OCI-LY1 (cell line): ENCODE measurements around the gene ZNF281.
"Not testable (repeated sequence)": the region's sequence is repeated elsewhere in the genome, so short reads cannot be mapped to it uniquely, and the experiment has no call there.

ENCODE experiments used
- H2AFZ ChIP-seq: fragments of 200-600 bp; sonication (generic), shearing (Covaris generic); 2 replicates; pipeline ENCODE4 v1.6.0; 2014; ENCODE audit warnings: antibody characterized with exemption, mild to moderate bottlenecking, low read length
- H3F3A ChIP-seq: fragments of 200-600 bp; sonication (generic), shearing (Covaris generic); 2 replicates; pipeline ENCODE4 v1.6.0; 2014; ENCODE audit warnings: mild to moderate bottlenecking, antibody characterized with exemption, low read length, moderate library complexity; ENCODE audit not compliant: insufficient read depth
- H3K27ac ChIP-seq: fragments of 200-600 bp; sonication (generic); 2 replicates; pipeline ENCODE4 v1.5.1; 2014; ENCODE audit warnings: low read length, mixed run types, mild to moderate bottlenecking, low read depth; ENCODE audit not compliant: poor library complexity, severe bottlenecking
- H3K27me3 ChIP-seq: fragments of 200-600 bp; sonication (generic); 2 replicates; pipeline ENCODE4 v1.6.0; 2014; ENCODE audit warnings: antibody characterized with exemption, mild to moderate bottlenecking, low read length, moderate library complexity; ENCODE audit not compliant: insufficient read depth
- H3K36me3 ChIP-seq: fragments of 200-600 bp; sonication (generic); 2 replicates; pipeline ENCODE4 v1.6.1; 2014; ENCODE audit warnings: mild to moderate bottlenecking, antibody characterized with exemption, low read length, moderate library complexity, mixed read lengths; ENCODE audit not compliant: insufficient read depth
- H3K4me1 ChIP-seq: fragments of 200-600 bp; sonication (generic); 2 replicates; pipeline ENCODE4 v1.5.1; 2014; ENCODE audit warnings: mild to moderate bottlenecking, low read length, moderate library complexity; ENCODE audit not compliant: insufficient read depth, severe bottlenecking
- H3K4me2 ChIP-seq: fragments of 200-600 bp; sonication (generic), shearing (Covaris generic); 2 replicates; pipeline ENCODE4 v1.6.1; 2014; ENCODE audit warnings: low read length
- H3K4me3 ChIP-seq: fragments of 200-600 bp; sonication (generic); 2 replicates; pipeline ENCODE4 v1.5.1; 2014; ENCODE audit warnings: low read length, low read depth, mild to moderate bottlenecking, mixed read lengths; ENCODE audit not compliant: poor library complexity, severe bottlenecking
- H3K79me2 ChIP-seq: fragments of 200-600 bp; shearing (Covaris generic); 2 replicates; pipeline ENCODE4 v1.6.1; 2016; ENCODE audit warnings: mixed run types, low read length, mixed read lengths; ENCODE audit not compliant: insufficient read depth
- H3K9ac ChIP-seq: fragments of 200-600 bp; sonication (generic), shearing (Covaris generic); 2 replicates; pipeline ENCODE4 v1.6.1; 2014; ENCODE audit warnings: mild to moderate bottlenecking, low read length, mixed read lengths
- H3K9me2 ChIP-seq: fragments of 200-600 bp; sonication (generic), shearing (Covaris generic); 2 replicates; pipeline ENCODE4 v1.6.1; 2014; ENCODE audit warnings: low read depth, mild to moderate bottlenecking, low read length, mixed read lengths
- H3K9me3 ChIP-seq: fragments of 200-600 bp; shearing (Covaris generic); 2 replicates; pipeline ENCODE4 v1.6.1; 2014; ENCODE audit warnings: low read length, mixed read lengths
- H4K20me1 ChIP-seq: fragments of 200-600 bp; sonication (generic), shearing (Covaris generic); 2 replicates; pipeline ENCODE4 v1.6.0; 2016; ENCODE audit warnings: mild to moderate bottlenecking, low read length; ENCODE audit not compliant: insufficient read depth
- CTCF ChIP-seq: fragments of 200-600 bp; sonication (generic), shearing (Covaris generic); IDR thresholded peaks from 2 replicates; pipeline ENCODE4 v1.5.1; 2017; ENCODE audit warnings: mild to moderate bottlenecking, antibody characterized with exemption, low read length, moderate library complexity, mixed read lengths
- EZH2 ChIP-seq: fragments of 200-600 bp; sonication (generic), shearing (Covaris generic); IDR thresholded peaks from 2 replicates; pipeline ENCODE4 v1.8.0; 2017; ENCODE audit warnings: borderline replicate concordance, mixed run types, mild to moderate bottlenecking, antibody characterized with exemption, low read length, moderate library complexity, mixed read lengths

ZNF281 gene

GRCh38 chr1:200414657-200415056 lies 4.8 kb upstream of the ZNF281 start:
- Histone ChIP-seq H3K27me3 (0 out of 2 replicates have a peak, but pooled peaks cover 4% of the 10 kb centered on the region), H3K36me3 (no peaks in the 10 kb centered on the region), H3K9me3 (no peaks in the 10 kb centered on the region), H3K4me3 (no peak overlapping the region), H3K79me2 (no peaks in the 10 kb centered on the region), H3K4me2 (no peak overlapping the region), H4K20me1 (no peaks in the 10 kb centered on the region), H3K9ac (no peak overlapping the region), H3K27ac (no peak overlapping the region), H3K4me1 (peaks cover 8% of the 10 kb centered on the region), H3K9me2 (no peaks in the 10 kb centered on the region), H2AFZ (no peak overlapping the region), H3F3A (no peaks in the 10 kb centered on the region)
- no peak for TF ChIP-seq CTCF

- H3K4me1 ChIP-seq = peaks cover 13% of the 10 kb centered on the region
- not testable (repeated sequence) for H3K9me3 ChIP-seq, H3F3A ChIP-seq, H3K36me3 ChIP-seq, H3K4me2 ChIP-seq, H3K27me3 ChIP-seq, H3K9ac ChIP-seq, H2AFZ ChIP-seq, H4K20me1 ChIP-seq, H3K27ac ChIP-seq, H3K79me2 ChIP-seq, H3K4me3 ChIP-seq, H3K9me2 ChIP-seq
These were observed 3.9 kb upstream of the ZNF281 start for GRCh38 chr1:200413766-200414165.

- Histone ChIP-seq H2AFZ (no peak overlapping the region), H4K20me1 (no peaks in the 10 kb centered on the region), H3K4me1 (peaks cover 33% of the 10 kb centered on the region), H3K79me2 (peaks cover 20% of the 10 kb centered on the region), H3K9me3 (no peaks in the 10 kb centered on the region), H3K9ac (no peak overlapping the region), H3K36me3 (peaks cover 24% of the 10 kb centered on the region), H3F3A (no peaks in the 10 kb centered on the region), H3K4me2 (no peak overlapping the region), H3K4me3 (no peak overlapping the region), H3K9me2 (no peaks in the 10 kb centered on the region), H3K27ac (no peak overlapping the region), H3K27me3 (no peaks in the 10 kb centered on the region)
- TF ChIP-seq EZH2 (no peak), CTCF (no peak)
These were observed 1.8 kb upstream of the ZNF281 start for GRCh38 chr1:200411406-200412257.

GRCh38 chr1:200410566-200410878 lies 686 bp upstream of the ZNF281 start:
- Histone ChIP-seq H2AFZ (peak overlapping the region; percentile 32), H3K4me1 (peaks cover 44% of the 10 kb centered on the region), H3K9me3 (no peaks in the 10 kb centered on the region), H3K27ac (peak overlapping the region; percentile 30), H3K4me2 (peak overlapping the region; percentile 84), H3K9me2 (no peaks in the 10 kb centered on the region), H3K4me3 (peak overlapping the region; percentile 98), H3K27me3 (no peaks in the 10 kb centered on the region), H3K79me2 (peaks cover 29% of the 10 kb centered on the region), H3K9ac (peak overlapping the region; percentile 56; the same call in 1 of the 2 replicates), H4K20me1 (no peaks in the 10 kb centered on the region), H3F3A (no peaks in the 10 kb centered on the region), H3K36me3 (peaks cover 35% of the 10 kb centered on the region)
- no peak for TF ChIP-seq EZH2
- no peak for TF ChIP-seq CTCF
